ENCODE results near the gene TMEM52.
A peak's percentile ranks its signal among the peaks of the same experiment; 100 is the strongest.
"Not testable (repeated sequence)": the region's sequence is repeated elsewhere in the genome, so short reads cannot be mapped to it uniquely, and the experiment has no call there.

Gene TMEM52

DNA sequence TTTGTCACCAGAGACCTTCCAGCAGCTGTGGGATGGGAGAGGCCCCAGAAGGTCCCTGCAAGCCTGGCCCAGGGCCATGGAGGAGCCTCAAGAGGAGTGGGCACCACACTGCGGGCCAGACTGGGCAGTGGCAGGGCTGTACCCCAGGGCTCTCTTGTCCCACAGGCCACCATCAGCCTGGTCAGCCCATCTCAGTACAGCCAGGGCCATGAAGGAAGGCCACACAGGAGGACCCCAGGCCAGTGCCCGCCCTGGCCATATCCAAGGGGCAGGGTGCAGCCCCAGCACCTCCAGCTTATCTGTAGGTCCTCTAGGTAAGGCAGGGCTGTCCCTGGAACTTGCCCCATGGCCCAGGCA is 25.1 kb downstream of the TMEM52 start:
- DNase-seq (ENCODE audit: low spot score) = no peak

DNA sequence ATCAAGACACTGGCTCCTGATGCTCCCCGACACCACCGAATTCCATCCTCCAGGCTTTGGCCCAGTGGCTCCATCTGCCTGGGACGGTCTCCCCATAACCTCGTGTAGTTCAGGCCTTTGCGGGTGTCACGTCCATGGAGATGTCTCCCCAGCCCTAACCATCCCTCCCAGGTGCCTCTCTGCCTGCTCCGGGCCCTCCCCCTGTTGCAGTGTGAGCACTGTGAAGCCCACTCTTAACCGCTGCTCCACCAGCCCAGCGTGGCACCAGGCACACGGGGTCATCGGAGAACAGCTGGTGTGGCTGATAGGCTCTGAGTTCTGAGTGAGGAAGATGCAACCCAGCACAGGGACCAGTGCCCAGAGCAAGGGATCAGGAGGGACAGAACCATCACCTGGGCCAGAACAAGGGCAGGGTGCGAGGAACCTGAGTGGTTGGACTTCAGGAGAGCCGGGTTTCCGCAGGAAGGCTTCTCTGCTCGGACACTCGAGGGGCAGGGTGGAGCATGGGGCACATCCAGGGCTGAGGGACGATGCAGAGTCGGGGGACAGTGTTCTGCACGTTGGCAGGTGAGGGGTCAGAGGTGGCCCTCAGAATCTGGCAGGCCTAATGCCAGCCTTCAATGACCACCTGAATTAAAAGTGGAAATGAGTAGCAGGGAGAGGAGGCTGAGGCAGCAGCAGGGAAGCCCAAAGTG is 25.6 kb downstream of the TMEM52 start:
- no peak for DNase-seq (ENCODE audit: low spot score)

DNA sequence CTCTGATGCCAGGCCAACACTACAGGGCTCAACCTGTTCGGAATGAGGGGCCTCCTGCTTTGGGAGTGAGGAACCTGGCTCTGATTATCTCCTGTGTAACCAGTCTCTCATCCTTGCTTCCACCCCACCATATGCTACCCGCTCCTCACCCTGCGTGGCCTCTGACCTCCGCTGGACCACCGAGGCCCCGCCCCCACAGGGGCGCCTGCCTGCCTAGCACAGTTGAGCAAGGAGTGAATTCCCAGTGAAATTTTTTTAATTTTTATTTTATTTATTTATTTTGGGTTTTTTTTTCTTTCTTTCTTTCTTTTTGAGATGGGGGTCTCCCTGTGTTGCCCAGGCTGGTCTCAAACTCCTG is 26.3 kb downstream of the TMEM52 start:
- DNase-seq (ENCODE audit: low spot score) = no peak

DNA sequence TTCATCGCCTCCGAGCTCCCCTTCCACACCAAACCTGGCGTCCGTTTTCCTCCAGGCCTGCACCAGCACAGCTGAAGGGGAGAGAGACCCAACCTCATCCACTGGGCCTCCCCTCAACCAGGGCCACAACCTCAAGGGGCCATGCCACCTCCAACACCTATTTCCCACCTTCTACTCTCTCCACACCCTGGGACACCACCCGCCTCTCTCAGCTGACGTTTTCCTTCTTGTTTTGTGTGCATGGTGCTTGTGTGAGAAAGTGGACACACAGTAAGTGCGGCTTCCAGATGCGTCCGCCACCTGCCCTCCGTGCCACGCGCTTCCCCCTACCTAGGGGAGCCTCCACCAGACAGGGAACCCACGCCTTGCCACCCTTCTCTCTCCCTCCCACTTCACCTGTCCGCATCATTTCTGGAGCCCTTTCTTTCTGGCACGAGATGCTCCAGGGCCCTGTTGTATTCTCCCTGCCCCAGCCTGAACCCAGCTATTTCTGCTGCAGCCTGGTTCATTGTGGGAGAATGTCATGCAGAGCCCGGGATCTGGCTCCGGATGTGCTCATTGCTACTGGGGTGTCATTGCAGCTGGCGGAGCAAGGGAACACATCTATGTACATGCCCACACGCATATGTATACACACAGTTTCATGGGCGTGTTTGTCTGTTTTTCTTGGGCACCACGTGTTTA is 26.9 kb downstream of the TMEM52 start:
- no peak for DNase-seq (ENCODE audit: low spot score)

DNA sequence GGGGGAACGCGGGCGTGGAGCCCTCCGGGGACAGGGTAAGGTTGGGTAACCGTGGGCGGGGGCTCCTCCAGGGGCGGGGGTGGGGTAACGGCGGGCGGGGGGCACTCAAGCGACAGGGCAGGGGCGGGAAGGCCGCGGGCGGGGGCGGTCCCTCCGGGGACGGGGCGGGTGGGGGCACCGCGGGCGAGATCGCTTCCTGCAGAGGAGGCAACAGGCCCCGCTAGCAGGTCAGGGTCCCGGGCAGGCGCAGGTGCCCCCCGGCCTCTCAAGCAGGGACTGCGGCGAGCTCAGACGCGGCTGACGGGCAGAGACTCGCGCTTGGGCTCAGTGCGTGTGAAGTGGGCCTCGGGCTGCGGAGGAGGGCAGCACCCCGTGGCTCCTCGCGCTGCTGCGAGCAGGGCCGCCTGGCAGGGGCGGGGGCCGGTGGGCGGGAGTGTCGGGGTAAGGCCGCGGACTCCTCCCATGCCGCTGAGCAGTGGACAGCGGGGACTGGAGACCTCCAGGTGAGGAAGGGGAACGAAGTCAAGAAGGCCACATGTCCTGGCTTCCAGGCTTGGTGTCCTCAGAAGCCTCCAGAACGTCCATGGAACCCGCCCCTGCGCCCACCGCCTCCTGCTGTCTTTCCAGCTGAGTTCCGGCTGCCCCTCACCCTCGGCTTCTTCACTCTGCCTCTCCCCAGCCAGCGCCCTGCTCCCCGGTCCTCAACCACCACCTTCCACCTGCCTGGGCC is 27.6 kb downstream of the TMEM52 start:
- peak; percentile 45 for DNase-seq (ENCODE audit: low spot score)

DNA sequence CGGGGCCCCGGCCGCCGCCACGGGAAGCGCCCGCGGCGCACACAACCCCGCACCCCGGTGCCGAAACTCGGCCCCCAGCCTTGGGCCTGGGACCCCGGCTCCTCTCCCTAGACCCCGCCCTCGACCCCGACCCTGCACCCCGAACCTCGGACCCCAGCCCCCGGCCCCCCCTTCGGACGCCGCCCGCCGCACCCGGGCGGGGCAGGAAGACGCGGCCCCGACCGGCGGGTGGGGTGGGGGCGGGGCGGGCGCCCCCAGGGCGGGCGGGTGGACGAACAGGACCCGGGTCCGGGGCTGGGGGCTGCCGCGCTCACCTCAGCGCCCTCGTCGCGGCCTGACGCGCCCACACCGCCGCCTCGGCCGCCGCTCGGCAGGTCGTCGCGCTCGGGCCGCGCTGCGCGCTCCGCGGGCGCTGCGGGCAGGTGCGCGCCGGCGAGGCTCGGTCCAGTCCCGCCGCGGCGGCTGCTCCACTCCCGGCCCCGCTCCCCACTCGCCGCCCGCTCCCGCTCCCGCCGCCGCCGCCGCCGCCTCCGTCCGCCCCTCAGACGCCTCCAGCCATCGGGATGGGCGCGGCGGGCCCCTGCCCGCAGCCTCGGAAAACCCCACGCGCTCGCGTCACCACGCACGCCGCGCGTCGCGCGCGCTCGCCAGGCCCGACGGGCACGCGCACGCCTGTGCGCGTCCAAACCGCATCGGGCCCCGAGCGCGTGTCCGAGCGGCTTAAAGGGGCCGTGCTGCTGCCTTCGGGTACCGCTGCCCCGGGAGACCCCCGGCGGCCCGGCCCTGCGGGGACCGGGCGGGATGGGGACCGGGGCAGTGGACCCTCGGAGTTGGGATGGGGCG is 28.4 kb downstream of the TMEM52 start, which contains the start of gene GNB1:
TSS of gene GNB1 (minus strand) at position 582 of the 843 bp plus-strand sequence. CDS start 65,634 bp downstream, outside the sequence.
- peak; percentile 83 for DNase-seq (ENCODE audit: low spot score)

DNA sequence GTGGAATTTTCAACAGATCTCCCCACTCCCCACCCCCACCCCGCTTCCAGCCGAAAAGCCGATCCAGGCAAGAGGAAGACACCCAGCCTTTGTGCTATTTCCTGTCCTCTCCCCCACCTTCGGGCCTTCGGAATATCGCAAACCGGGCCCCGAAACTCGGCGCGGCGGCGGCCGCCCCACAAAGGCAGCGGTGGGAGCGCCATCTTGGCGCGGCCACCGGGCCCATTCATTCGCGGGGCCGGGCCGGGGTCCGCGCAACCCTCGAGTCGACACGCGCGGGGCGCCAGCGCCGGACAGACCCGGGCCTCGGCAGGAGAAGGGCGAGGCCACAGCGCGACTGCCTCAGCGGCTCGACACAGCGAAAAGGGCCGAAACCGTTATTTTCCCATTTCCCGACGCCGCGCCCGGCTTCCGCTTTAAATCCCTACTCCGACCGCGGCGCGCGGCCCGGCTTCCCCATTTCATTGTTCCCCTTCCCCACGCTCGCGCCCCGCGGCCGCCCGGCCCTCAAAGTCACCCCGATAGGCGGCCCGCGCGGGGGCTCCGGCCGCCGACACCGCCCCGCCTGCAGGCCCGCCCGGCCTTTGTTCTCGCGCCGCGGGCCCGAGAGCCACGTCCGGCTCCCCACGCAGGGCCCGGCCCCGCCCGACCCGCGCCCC is 29.1 kb downstream of the TMEM52 start:
- peak; percentile 42 for DNase-seq (ENCODE audit: low spot score)

DNA sequence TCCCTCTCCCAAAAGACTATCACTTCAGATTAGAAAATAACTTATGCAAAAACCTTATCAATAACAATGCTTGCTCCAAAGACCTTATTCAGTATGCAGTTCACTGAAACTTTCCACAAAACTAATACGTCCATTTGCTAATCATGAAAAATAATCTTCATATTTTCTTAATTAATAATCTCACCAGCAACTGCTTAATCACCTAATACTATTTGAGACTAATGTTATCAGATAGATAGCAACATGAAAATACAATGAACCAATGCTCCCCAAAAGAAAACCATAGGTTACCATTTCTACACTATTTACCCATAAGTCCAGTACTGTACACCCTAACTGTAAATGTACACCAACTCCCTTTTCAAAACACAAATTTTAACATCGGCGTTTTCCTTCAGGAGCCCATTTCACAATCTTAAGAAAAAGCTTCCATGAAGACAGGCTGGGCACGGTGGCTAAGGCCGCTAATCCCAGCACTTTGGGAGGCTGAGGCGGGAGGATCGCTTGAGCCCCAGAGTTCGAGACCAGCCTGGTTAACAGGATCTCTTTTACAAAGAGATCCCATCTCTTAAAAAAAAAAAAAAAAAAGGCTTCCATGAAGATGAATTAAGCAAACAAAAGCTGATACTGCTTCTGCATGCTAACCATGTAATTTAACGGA is 29.9 kb downstream of the TMEM52 start:
- DNase-seq (ENCODE audit: low spot score) = no peak

DNA sequence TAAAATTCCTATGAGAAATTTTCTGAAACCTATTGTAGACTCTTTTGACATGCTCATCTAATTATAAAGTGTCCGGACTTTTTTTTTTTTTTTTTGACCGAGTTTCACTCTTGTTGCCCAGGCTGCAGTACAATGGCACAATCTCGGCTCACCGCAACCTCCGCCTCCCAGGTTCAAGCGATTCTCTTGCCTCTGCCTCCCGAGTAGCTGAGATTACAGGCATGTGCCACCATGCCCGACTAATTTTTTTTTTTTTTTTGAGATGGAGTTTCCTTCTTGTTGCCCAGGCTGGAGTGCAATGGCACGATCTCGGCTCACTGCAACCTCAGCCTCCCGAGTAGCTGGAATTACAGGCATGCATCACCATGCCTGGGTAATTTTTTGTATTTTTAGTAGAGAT is 35.2 kb downstream of the TMEM52 start:
- DNase-seq (ENCODE audit: low spot score) = not testable (repeated sequence)

DNA sequence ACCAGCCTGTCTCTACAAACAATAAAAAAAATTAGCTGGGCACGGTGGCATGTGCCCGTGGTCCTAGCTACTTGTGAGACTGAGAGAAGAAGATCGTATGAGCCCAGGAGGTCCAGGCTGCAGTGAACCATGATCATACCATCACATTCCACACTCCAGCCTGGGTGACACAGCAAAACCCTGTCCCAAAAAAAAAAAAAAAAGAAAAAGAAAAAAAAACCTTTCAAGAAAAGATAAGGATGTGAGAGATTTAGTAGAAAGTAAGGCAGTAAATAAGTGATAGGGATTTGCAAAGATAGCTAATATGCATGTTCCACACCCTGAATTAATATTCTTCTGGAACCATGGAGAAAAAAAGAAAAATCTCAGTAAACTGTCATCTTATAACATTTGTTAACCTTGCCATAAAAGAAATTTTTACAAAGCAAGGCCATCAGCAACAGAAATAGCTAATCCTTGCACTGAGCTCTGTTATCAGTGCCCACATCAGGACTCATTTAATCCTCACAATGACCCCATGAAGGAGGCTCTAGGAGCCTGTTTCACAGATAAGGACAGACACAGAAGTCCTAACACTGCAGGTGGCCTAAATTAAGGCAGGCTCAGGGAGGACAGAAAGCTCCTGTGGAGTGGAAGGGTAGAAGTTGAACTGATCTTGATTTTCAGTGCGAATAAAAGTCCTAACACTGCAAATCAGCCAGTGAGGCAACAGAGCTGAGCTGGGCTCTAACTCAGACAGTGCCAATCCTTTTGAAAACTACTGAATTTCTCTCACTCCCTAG is 35.8 kb downstream of the TMEM52 start:
- DNase-seq (ENCODE audit: low spot score) = no peak

DNA sequence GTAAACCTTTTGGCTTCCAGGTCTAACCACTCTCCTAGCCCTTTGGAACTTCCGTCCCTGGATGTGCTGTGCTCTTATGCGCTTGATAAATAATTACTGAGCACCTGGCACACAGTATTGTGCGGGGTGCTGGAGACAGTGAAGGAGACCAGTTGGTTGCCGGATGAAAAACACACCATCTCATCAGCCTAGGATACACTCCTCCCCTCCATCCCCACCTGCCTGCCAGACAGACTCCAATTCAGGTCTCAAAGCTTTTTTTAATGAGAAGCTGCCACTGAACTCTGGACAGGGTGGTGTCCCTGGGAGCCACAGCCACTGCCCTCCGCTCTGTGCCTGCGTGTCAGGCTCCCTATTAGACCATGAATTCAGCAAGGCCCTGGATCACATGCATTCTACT is 37.4 kb downstream of the TMEM52 start:
- no peak for DNase-seq (ENCODE audit: low spot score)

DNA sequence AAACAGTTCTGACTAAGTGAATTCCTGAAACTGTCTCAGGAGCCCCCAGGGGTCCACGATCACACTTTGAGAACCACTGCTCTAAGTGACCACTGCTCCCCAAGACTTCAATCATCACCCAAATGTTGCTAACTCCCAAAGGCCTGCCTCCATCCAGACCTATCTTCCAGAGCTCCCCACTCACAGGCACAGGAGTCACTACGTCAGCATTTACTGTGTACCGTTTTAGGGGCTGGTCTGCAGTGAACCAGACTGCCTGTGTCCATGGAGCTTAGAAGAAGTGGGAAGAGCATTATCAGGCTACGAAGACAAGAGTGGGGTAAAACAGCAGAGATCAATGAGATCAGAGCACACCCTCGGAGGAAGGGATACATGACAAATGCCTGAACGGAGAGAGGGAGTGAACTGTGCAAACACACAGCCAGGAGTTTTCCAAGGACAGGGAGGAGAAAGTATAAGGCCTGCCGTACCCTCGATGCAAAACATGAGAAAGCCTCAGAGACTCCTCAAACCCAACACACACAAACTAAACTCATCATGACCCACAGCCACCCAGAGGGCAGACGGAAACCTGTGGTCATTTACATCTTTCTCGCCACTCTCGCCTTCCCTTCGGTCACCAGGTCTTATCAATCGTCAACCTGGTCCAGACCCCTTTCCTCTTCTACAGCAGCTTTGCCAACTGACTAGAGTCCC is 38.3 kb downstream of the TMEM52 start:
- DNase-seq (ENCODE audit: low spot score) = no peak

DNA sequence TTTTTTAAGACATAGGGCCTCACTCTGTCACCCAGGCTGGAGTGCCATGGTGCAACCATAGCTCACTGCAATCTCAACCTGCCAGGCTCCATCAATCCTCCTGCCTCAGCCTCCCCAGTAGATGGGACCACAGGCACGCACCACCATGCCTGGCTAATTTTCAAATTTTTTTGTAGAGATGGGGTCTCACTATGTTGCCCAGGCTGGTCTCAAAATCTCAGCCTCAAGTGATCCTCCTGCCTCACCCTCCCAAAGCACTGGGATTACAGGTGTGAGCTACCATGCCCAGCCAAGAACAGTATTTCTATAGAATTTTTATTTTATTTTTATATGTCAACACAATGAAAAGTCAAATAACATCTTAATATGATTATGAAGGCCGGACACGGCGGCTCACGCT is 39.1 kb downstream of the TMEM52 start:
- DNase-seq (ENCODE audit: low spot score) = no peak

DNA sequence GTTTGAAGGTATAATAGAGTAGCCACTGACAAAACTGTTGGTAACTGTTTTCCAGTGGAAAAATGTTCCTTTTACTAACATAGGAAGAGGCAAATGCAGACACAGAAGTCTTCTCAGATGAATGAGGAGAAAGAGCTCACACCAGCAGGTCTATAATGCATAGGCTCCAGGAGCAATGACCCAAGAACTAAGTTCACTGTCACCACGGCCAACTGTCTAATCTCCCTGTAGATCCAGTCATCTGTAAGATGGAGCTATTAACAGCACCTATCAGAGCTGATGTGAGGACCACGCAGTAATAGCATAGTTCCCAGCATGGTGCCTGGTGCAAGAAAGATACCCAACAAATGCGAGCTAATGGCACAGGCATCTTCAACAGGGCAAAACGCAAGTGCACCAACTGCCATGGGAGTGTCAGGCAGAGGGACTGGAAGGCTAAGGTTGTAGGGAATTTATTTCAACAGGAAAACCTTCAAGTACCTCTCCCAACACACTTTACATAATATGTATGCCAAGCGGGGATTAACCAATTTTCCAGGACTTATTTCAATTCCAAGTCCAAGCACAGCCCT is 41.1 kb downstream of the TMEM52 start:
- DNase-seq (ENCODE audit: low spot score) = no peak

DNA sequence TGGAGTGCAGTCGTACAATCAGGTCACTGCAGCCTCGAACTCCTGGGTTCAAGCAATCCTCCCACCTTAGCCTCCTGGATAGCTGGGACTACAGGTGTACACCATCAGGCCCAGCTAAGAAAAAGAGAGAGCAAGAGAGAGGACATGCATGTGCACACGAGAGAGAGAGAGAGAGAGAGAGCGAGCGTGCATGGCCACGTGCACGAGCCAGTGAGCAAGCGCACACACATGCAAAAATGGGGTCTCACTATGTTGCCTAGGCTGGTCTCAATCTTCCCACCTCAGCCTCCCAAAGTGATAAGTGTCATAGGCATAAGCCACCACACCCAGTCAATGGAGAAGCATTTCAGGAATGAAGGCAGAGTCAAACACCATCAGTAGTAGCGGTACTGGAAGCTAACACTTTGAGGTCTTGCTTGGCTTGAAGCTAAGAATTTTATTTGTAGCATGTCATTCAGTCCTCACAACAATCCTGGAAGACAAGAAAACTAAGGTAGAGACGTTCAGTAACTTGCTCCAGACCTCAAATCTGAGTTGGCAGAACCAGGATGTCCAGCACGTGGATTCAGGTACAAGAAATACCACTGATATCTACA is 42.6 kb downstream of the TMEM52 start:
- DNase-seq (ENCODE audit: low spot score) = no peak

DNA sequence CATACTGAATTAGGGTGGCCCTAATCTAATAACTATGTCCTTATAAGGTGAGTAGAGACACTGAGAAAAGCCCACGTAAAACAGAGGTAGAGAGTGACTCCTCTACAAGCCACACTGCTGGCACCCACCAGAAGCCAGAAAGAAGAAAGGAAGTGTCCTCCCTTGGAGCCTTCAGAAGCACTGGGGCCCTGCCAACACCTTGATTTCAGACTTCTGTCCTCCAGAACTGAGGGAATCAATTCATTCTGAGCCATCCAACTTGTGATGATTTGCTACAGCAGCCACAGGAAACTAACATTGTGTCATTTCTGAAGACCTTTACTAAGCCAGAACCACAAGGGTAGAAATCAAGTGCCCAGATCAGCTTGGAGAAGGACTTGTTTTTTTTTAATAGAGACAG is 43.1 kb downstream of the TMEM52 start:
- DNase-seq (ENCODE audit: low spot score) = no peak

DNA sequence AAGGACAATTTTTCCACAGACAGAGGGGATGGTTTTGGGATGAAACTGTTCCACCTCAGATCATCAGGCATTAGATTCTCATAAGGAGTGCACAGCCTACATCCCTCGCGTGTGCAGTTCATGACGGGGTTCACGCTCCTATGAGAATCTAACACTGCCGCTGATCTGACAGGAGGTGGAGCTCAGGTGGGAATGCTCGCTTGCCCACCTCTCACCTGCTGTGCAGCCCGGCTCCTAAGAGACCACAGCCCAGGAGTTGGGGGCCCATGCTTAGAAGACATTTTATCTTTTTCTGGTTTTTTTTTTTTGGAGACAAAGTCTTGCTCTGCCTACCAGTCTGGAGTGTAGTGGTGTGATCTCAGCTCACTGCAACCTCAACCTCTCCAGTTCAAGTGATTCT is 44.2 kb downstream of the TMEM52 start:
- DNase-seq (ENCODE audit: low spot score) = no peak

DNA sequence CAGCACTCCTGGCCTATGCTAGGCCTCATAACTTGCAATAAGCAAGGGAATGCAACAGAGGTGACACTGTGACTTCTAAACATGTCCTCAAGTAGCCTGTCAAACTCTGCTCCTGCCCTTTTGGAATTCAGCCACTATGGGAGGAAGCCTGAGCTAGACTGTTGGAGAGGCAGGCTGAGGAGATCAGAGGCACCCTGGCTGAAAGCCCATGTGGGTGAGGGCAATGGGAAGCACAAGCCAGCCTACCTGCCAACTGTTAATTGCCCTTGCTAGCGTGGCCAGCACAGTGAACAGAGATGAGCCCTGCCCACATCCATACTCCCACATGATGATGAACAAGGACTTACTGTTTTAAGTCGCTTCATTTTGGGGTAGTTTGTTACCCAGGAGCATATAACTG is 45.9 kb downstream of the TMEM52 start:
- DNase-seq (ENCODE audit: low spot score) = no peak
